Panc1 (cell line): ENCODE results near the gene CYB5R4. TPM values are rescaled to one million over a fixed set of nuclear protein-coding genes. Genes with fewer than 3 reads are reported as not detected.

ENCODE experiments used
- ATAC-seq: fragments of 200-7000 bp; cut with Tn5 transposase; 2 replicates; pipeline ENCODE4 v1.9.1; 2020; ENCODE audit warnings: mild to moderate bottlenecking, moderate library complexity
- BruUV-seq: library from RNA; stranded (reverse); fragments of 400-500 nt; replicated peaks from 2 replicates; lab custom pipeline; 2021; lab: Mats Ljungman, UMichigan
- CTCF ChIA-PET: fragments of 300-600 bp; sonication (Branson Sonifier 250); formaldehyde crosslinking; loops from one replicate; lab custom pipeline; 2022; ENCODE audit warnings: antibody characterized with exemption; lab: Charles Lee
- POLR2A ChIA-PET: fragments of 300-600 bp; sonication (Branson Sonifier 250); formaldehyde crosslinking; loops from one replicate; lab custom pipeline; 2022; ENCODE audit warnings: antibody characterized with exemption; lab: Charles Lee
- DNase-seq: peaks from one replicate; pipeline ENCODE4 v3.0.0-alpha.2; 2010; ENCODE audit warnings: low read depth, low spot score
- H3K27ac ChIP-seq: 2 replicates; pipeline ENCODE4 v1.5.1; 2011; ENCODE audit warnings: mild to moderate bottlenecking, low read length, inconsistent platforms
- H3K27me3 ChIP-seq: fragments of 200-500 bp; sonication (Bioruptor generic); 2 replicates; pipeline ENCODE4 v1.6.0; 2014; ENCODE audit warnings: low read length, inconsistent platforms; ENCODE audit not compliant: control insufficient read depth, insufficient read depth
- H3K36me3 ChIP-seq: fragments of 200-500 bp; sonication (Bioruptor generic); 2 replicates; pipeline ENCODE4 v1.5.1; 2014; ENCODE audit warnings: inconsistent platforms, mild to moderate bottlenecking, low read length, moderate library complexity; ENCODE audit not compliant: control insufficient read depth, insufficient read depth
- H3K4me1 ChIP-seq: 2 replicates; pipeline ENCODE4 v1.5.1; 2011; ENCODE audit warnings: inconsistent platforms, mild to moderate bottlenecking, low read length, moderate library complexity; ENCODE audit not compliant: control insufficient read depth, insufficient read depth
- H3K4me3 ChIP-seq, 2 experiments: 2 replicates each; pipeline ENCODE4 v1.5.1; 2011 to 2012; ENCODE audit warnings: low read depth in 2 of 2, low read length in 2 of 2, mild to moderate bottlenecking in 2 of 2, inconsistent platforms in 1 of 2, moderate library complexity in 1 of 2
- H3K9me3 ChIP-seq: fragments of 200-500 bp; sonication (Bioruptor generic); 2 replicates; pipeline ENCODE4 v1.5.1; 2014; ENCODE audit warnings: low read depth, mild to moderate bottlenecking, inconsistent platforms, low read length, moderate library complexity; ENCODE audit not compliant: control insufficient read depth, insufficient read depth
- POLR2AphosphoS5 ChIP-seq: IDR thresholded peaks from 2 replicates; pipeline ENCODE4 v1.6.1; 2012; ENCODE audit warnings: mild to moderate bottlenecking, low read depth, low read length, moderate library complexity
- REST ChIP-seq, 2 experiments: IDR thresholded peaks; 2 replicates each; pipeline ENCODE4 v1.6.1; 2011 to 2012; ENCODE audit warnings: low read depth in 2 of 2, control low read depth in 1 of 2, low read length in 1 of 2, mild to moderate bottlenecking in 1 of 2, moderate library complexity in 1 of 2; ENCODE audit not compliant: insufficient read depth in 1 of 2
- SIN3A ChIP-seq: IDR thresholded peaks from 2 replicates; pipeline ENCODE4 v1.6.1; 2012; ENCODE audit warnings: low read depth, mild to moderate bottlenecking, low read length, moderate library complexity, borderline replicate concordance; ENCODE audit not compliant: insufficient read depth
- TCF7L2 ChIP-seq: IDR thresholded peaks from 2 replicates; pipeline ENCODE4 v1.6.1; 2011; ENCODE audit warnings: mild to moderate bottlenecking, low read depth, low read length, inconsistent platforms
- in situ Hi-C: cut with HindIII; loops from 2 replicates; pipeline ENCODE4 v1.10.0; 2016; ENCODE audit warnings: low sequenced_read_pairs, low pct_unique_long_range_greater_than_20kb
- intact Hi-C: fragments of 100-400 bp; cut with micrococcal nuclease; formaldehyde crosslinking; loops from one replicate; pipeline ENCODE4 v1.10.0; 2022; ENCODE audit not compliant: unreplicated experiment
- total RNA-seq: library from RNA; stranded (reverse); gene quantifications from one replicate; pipeline ENCODE4 v1.2.1, GENCODE V29; 2021; ENCODE audit not compliant: unreplicated experiment
- TF ChIP-seq, protein P1 (sequence below): fragments of 450-650 bp; IDR thresholded peaks from 2 replicates; pipeline ENCODE4 v1.5.1; 2017; ENCODE audit warnings: mild to moderate bottlenecking

CYB5R4 gene
- total RNA-seq, 1 experiment from 2014 or later: 31.7 TPM

DNA sequence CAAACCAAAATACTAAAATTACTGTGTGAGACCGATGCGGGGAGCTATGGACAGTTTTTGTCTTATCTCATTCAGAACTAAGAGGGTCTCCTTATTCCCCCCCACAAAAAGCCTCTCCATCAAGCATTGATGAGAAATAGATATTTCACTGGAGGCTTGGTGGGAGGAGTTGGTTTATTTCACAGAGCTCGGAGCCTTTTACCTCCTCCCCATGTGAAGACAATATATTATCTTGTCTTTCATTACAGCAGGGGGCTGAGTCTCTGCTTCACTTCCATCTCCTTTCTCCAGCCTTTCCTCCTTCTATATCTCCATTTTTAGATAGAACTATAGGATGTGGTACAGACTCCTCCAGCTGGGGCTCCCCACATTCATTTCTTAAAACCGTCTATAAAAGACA, 144.2 kb downstream of the CYB5R4 start:
- ChIA-PET CTCF (no interaction called here), POLR2A (no interaction called here)
- Histone ChIP-seq H3K9me3 (no peaks in the 10 kb centered on the region), H3K27me3 (no peaks in the 10 kb centered on the region), H3K27ac (no peak overlapping the region), H3K4me3 (no peak overlapping the region), H3K36me3 (no peaks in the 10 kb centered on the region), H3K4me1 (no peaks in the 10 kb centered on the region)
- TF ChIP-seq POLR2AphosphoS5 (no peak), TCF7L2 (no peak), SIN3A (no peak), REST (IDR thresholded peaks at IDR 0.05; ENCODE audit: insufficient read depth in 1 of 2, low read depth in 2 of 2, low read length in 1 of 2) (no peak)
- TF ChIP-seq, protein P1, sequence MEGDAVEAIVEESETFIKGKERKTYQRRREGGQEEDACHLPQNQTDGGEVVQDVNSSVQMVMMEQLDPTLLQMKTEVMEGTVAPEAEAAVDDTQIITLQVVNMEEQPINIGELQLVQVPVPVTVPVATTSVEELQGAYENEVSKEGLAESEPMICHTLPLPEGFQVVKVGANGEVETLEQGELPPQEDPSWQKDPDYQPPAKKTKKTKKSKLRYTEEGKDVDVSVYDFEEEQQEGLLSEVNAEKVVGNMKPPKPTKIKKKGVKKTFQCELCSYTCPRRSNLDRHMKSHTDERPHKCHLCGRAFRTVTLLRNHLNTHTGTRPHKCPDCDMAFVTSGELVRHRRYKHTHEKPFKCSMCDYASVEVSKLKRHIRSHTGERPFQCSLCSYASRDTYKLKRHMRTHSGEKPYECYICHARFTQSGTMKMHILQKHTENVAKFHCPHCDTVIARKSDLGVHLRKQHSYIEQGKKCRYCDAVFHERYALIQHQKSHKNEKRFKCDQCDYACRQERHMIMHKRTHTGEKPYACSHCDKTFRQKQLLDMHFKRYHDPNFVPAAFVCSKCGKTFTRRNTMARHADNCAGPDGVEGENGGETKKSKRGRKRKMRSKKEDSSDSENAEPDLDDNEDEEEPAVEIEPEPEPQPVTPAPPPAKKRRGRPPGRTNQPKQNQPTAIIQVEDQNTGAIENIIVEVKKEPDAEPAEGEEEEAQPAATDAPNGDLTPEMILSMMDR: no peak
- DNase-seq (no peak), ATAC-seq (no peak)
- intact Hi-C loops: no loop called here
- BruUV-seq: no TSS peak
- in situ Hi-C loops: no loop called here

DNA sequence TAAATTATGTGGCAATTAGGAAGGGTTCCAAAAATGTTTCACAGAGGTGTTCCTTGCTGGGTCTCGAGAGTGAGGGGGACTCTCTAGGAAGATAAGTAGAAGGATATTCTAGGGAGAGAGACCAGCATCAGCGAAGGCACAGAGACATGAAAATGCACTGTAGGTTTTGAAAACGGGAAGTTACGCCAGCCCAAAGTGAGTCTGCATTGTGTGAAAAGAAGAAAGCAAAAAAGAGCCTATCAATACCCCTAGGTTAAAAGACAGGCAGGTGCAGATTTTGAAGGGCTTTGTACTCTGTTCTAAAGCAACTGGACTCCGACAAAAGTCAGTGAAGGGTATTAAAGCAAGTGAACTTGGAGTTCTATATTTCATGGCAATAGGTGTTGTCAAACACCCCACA, 148.4 kb downstream of the CYB5R4 start:
- H3K9me3 ChIP-seq: no peaks in the 10 kb centered on the region
- no peak for TF ChIP-seq SIN3A
- no peak for TF ChIP-seq REST (IDR thresholded peaks at IDR 0.05; ENCODE audit: insufficient read depth in 1 of 2, low read depth in 2 of 2, low read length in 1 of 2)
- no peak for TF ChIP-seq POLR2AphosphoS5
- TF ChIP-seq, protein P1: no peak
- no peak for ATAC-seq
- ChIA-PET POLR2A (no interaction called here), CTCF (no interaction called here)
- H3K27ac ChIP-seq: no peak overlapping the region
- no peak overlapping the region for H3K4me3 ChIP-seq
- no peaks in the 10 kb centered on the region for H3K4me1 ChIP-seq
- no peak for DNase-seq
- intact Hi-C loops: no loop called here
- no peaks in the 10 kb centered on the region for H3K36me3 ChIP-seq
- BruUV-seq: no TSS peak
- in situ Hi-C loops: no loop called here
- no peaks in the 10 kb centered on the region for H3K27me3 ChIP-seq
